ENCODE results near the gene FILIP1. TPM values are rescaled to one million over a fixed set of nuclear protein-coding genes. Genes with fewer than 3 reads are reported as not detected.

Gene FILIP1
- total RNA-seq, 1 experiment from 2014 or later, result 2.9 TPM

DNA sequence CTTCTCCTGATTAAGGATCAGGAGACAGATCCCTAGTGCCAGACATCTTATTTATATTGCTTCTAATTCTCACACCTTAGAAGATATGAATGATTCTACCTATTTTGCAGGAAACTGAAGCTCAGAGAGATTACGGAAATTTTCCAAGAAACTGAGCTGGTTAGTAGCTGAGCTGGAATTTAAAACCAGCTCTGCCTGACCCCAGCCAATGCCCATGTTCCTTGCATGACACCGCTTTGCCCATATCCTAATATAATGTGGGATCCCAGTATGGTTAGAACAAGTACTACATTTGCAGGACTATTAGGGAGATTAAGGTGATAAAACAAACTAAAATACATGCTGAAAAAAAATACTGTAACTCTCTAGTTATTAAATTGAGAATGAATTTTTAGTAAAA lies 210.9 kb downstream of the FILIP1 start:
- Mint-ChIP-seq H3K9me3 (no peaks in the 10 kb centered on the region), H3K4me1 (peaks cover 50% of the 10 kb centered on the region), H3K36me3 (no peaks in the 10 kb centered on the region), H3K4me3 (no peak overlapping the region), H3K27ac (no peak overlapping the region), H3K27me3 (ENCODE audit: low read depth) (no peaks in the 10 kb centered on the region)
- ChIA-PET POLR2A (interaction anchor here (0.8 kb wide), 1 partner anchor 14 kb away, joined by 4 read pairs; no protein-coding TSS in a partner anchor), CTCF (interaction anchor here (0.6 to 1.8 kb wide), 2 partner anchors 15 to 222 kb away, joined by 3 to 8 read pairs; no protein-coding TSS in a partner anchor)
- TF ChIP-seq ZBTB21 (CRISPR knock-in tag; IDR thresholded peaks at IDR 0.05; ENCODE audit: borderline replicate concordance) (no peak), ZSCAN18 (CRISPR knock-in tag; IDR thresholded peaks at IDR 0.05) (no peak), ZNF317 (CRISPR knock-in tag; IDR thresholded peaks at IDR 0.05; ENCODE audit: borderline replicate concordance, low read depth) (no peak), JAZF1 (CRISPR knock-in tag; IDR thresholded peaks at IDR 0.05) (no peak), TEAD4 (CRISPR knock-in tag; IDR thresholded peaks at IDR 0.05) (no peak), RELA (CRISPR knock-in tag; IDR thresholded peaks at IDR 0.05; ENCODE audit: borderline replicate concordance) (no peak), ZNF671 (CRISPR knock-in tag; IDR thresholded peaks at IDR 0.05) (no peak)
- TF ChIP-seq, protein P1, sequence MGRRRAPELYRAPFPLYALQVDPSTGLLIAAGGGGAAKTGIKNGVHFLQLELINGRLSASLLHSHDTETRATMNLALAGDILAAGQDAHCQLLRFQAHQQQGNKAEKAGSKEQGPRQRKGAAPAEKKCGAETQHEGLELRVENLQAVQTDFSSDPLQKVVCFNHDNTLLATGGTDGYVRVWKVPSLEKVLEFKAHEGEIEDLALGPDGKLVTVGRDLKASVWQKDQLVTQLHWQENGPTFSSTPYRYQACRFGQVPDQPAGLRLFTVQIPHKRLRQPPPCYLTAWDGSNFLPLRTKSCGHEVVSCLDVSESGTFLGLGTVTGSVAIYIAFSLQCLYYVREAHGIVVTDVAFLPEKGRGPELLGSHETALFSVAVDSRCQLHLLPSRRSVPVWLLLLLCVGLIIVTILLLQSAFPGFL (CRISPR knock-in tag; IDR thresholded peaks at IDR 0.05; ENCODE audit: borderline replicate concordance), result no peak
- DNase-seq (ENCODE audit: low spot score) (no peak), ATAC-seq (no peak)

DNA sequence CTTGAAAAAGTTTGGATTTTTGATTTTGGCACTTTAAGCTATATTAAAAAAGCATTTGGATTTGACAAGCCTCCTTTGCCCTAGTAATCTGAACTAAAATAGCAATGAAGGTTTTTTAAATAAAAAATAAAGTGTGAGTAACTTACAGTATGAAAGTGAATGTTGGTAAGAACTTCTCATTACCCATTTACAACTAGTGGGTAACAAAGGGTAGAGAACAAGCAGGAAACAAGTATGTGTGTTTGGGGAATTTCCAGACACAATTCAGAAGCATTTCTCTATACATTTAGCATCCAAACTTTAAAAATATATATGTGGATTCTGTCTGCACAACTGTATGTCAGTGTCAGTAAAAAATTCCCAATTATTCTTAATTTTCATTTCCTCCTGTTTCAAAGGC lies 211.9 kb downstream of the FILIP1 start:
- Mint-ChIP-seq H3K4me3 (peak overlapping the region; percentile 66), H3K4me1 (peaks cover 51% of the 10 kb centered on the region), H3K27ac (peak overlapping the region; percentile 61; the same call in 1 of the 2 replicates), H3K27me3 (ENCODE audit: low read depth) (no peaks in the 10 kb centered on the region), H3K36me3 (no peaks in the 10 kb centered on the region), H3K9me3 (no peaks in the 10 kb centered on the region)
- CTCF ChIA-PET, result interaction anchor here (1.8 kb wide), 1 partner anchor 14 kb away, joined by 8 read pairs; no protein-coding TSS in a partner anchor
- no peak for TF ChIP-seq ZSCAN18 (CRISPR knock-in tag; IDR thresholded peaks at IDR 0.05)
- TF ChIP-seq GABPB1 (CRISPR knock-in tag; IDR thresholded peaks at IDR 0.05), result no peak
- no peak for TF ChIP-seq TEAD1 (CRISPR knock-in tag; IDR thresholded peaks at IDR 0.05)
- TF ChIP-seq, protein P2, sequence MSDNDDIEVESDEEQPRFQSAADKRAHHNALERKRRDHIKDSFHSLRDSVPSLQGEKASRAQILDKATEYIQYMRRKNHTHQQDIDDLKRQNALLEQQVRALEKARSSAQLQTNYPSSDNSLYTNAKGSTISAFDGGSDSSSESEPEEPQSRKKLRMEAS (CRISPR knock-in tag; IDR thresholded peaks at IDR 0.05), result no peak
- TF ChIP-seq, protein P3, sequence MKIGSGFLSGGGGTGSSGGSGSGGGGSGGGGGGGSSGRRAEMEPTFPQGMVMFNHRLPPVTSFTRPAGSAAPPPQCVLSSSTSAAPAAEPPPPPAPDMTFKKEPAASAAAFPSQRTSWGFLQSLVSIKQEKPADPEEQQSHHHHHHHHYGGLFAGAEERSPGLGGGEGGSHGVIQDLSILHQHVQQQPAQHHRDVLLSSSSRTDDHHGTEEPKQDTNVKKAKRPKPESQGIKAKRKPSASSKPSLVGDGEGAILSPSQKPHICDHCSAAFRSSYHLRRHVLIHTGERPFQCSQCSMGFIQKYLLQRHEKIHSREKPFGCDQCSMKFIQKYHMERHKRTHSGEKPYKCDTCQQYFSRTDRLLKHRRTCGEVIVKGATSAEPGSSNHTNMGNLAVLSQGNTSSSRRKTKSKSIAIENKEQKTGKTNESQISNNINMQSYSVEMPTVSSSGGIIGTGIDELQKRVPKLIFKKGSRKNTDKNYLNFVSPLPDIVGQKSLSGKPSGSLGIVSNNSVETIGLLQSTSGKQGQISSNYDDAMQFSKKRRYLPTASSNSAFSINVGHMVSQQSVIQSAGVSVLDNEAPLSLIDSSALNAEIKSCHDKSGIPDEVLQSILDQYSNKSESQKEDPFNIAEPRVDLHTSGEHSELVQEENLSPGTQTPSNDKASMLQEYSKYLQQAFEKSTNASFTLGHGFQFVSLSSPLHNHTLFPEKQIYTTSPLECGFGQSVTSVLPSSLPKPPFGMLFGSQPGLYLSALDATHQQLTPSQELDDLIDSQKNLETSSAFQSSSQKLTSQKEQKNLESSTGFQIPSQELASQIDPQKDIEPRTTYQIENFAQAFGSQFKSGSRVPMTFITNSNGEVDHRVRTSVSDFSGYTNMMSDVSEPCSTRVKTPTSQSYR (CRISPR knock-in tag; IDR thresholded peaks at IDR 0.05), result no peak
- POLR2A ChIA-PET, result no interaction called here
- DNase-seq (ENCODE audit: low spot score) (no peak), ATAC-seq (no peak)

DNA sequence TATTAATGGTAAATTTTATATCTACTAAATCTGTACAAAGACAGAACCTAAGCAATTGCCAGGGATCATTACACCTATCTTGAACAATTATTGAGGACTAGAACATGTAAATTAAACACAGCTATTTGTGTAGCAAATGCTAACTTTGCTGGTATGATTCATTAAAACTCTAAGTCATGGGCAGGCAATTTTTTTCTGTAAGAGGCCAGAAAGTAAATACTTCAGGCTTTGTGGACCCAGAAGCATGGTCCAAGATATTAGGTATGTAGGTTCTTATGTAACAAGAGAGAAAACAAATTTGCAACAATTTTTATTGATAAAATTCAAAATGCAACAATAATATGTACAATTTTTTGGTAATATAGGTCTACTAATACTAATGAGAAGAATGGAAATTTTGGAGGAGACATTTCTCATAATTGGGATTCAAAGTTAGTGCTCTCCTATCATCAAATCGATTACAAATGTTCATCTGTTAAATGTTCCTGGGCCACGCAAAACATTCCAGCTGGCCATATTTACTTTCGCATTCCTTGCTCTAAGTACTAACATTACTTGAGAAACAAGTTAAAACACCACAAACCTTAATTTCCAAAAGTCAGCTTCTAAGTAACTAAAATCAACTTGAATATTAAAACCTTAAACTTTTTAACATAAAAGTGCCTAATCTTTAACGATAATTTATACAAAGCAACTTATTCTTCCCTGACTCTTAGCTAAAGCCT lies 213.3 kb downstream of the FILIP1 start:
- H3K27me3 Mint-ChIP-seq (ENCODE audit: low read depth), result no peaks in the 10 kb centered on the region
- H3K4me3 Mint-ChIP-seq, result peak overlapping the region; percentile 41
- ATAC-seq, result no peak
- H3K36me3 Mint-ChIP-seq, result peaks cover 1% of the 10 kb centered on the region
- peak overlapping the region; percentile 62 for H3K27ac Mint-ChIP-seq
- POLR2A ChIA-PET, result no interaction called here
- CTCF ChIA-PET, result no interaction called here
- no peak for DNase-seq (ENCODE audit: low spot score)
- H3K4me1 Mint-ChIP-seq, result peaks cover 60% of the 10 kb centered on the region
- no peaks in the 10 kb centered on the region; the same call in 1 of the 2 replicates for H3K9me3 Mint-ChIP-seq
- TF ChIP-seq JUN (CRISPR knock-in tag; IDR thresholded peaks at IDR 0.05), result no peak
- TF ChIP-seq USF1 (CRISPR knock-in tag; IDR thresholded peaks at IDR 0.05), result no peak
- TF ChIP-seq AR (CRISPR knock-in tag; IDR thresholded peaks at IDR 0.05), result no peak
- TF ChIP-seq, protein P1 (CRISPR knock-in tag; IDR thresholded peaks at IDR 0.05; ENCODE audit: borderline replicate concordance), result no peak
